ENCODE data around the gene ATOH7. TPM values are rescaled to one million over a fixed set of nuclear protein-coding genes. Genes with fewer than 3 reads are reported as not detected.
"Not testable (repeated sequence)": the region's sequence is repeated elsewhere in the genome, so short reads cannot be mapped to it uniquely, and the experiment has no call there.

ATOH7 gene
- total and polyA plus RNA-seq, 9 of the 15 experiments (the other 6 are each of a cell fraction or from before 2014, with no cell fraction given): not detected

- TF ChIP-seq, protein P1, sequence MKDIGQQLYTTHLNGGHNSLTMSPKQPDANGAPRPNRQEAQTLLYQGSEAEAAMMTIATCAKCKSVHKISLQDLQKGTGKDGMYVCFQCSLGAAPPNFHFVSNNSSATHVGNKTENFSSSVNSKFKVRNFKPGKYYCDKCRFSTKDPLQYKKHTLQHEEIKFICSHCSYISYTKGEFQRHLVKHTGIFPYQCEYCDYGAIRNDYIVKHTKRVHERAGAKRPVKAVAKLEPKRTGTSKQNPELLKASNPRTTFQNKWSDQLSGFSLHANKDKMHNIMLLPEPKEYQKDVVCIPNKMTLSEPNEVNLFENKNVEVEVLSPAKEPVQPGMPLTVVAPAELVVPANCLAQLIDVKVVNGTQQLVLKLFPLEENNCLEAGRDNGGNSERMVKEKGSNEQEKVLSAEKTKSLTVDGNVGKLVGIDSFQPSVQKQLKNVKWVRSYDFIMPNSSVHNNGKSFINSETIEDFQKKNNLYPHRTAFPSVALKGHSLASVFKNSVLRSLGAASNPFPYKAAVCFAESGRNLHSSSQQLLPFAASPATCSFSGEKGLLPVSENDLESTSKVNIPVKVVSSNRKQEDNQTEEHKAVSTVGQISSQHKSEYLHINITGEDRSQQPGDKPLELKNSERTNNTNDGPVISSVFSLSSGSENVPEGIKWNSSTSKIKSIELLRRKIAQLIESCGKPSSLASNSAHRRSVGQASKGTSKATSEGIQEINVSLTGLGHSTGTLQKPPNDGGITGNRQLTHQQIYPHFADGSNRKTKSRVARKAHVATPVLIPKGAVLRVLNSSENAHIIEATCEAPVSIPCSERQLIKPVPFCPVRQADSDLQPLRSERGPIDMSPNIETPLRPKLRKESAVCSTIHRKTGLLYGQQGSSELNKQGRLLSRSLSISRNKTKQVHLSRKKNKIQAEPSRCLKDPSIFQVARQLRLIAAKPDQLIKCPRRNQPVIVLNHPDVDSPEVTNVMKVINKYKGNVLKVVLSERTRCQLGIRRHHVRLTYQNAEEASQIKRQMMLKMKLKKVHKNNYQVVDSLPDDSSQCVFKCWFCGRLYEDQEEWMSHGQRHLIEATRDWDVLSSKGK (CRISPR knock-in tag; IDR thresholded peaks at IDR 0.05): no peak
- no peak for TF ChIP-seq KLF13 (tag; IDR thresholded peaks at IDR 0.05; ENCODE audit: borderline replicate concordance, low read depth)
- TF ChIP-seq NCOR1 (IDR thresholded peaks at IDR 0.05): no peak
- TF ChIP-seq, protein P2, sequence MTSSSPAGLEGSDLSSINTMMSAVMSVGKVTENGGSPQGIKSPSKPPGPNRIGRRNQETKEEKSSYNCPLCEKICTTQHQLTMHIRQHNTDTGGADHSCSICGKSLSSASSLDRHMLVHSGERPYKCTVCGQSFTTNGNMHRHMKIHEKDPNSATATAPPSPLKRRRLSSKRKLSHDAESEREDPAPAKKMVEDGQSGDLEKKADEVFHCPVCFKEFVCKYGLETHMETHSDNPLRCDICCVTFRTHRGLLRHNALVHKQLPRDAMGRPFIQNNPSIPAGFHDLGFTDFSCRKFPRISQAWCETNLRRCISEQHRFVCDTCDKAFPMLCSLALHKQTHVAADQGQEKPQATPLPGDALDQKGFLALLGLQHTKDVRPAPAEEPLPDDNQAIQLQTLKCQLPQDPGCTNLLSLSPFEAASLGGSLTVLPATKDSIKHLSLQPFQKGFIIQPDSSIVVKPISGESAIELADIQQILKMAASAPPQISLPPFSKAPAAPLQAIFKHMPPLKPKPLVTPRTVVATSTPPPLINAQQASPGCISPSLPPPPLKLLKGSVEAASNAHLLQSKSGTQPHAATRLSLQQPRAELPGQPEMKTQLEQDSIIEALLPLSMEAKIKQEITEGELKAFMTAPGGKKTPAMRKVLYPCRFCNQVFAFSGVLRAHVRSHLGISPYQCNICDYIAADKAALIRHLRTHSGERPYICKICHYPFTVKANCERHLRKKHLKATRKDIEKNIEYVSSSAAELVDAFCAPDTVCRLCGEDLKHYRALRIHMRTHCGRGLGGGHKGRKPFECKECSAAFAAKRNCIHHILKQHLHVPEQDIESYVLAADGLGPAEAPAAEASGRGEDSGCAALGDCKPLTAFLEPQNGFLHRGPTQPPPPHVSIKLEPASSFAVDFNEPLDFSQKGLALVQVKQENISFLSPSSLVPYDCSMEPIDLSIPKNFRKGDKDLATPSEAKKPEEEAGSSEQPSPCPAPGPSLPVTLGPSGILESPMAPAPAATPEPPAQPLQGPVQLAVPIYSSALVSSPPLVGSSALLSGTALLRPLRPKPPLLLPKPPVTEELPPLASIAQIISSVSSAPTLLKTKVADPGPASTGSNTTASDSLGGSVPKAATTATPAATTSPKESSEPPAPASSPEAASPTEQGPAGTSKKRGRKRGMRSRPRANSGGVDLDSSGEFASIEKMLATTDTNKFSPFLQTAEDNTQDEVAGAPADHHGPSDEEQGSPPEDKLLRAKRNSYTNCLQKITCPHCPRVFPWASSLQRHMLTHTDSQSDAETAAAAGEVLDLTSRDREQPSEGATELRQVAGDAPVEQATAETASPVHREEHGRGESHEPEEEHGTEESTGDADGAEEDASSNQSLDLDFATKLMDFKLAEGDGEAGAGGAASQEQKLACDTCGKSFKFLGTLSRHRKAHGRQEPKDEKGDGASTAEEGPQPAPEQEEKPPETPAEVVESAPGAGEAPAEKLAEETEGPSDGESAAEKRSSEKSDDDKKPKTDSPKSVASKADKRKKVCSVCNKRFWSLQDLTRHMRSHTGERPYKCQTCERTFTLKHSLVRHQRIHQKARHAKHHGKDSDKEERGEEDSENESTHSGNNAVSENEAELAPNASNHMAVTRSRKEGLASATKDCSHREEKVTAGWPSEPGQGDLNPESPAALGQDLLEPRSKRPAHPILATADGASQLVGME (CRISPR knock-in tag; IDR thresholded peaks at IDR 0.05): no peak
- no peak for TF ChIP-seq STAT5A (IDR thresholded peaks at IDR 0.05; ENCODE audit: borderline replicate concordance, low read length)
- no peak for TF ChIP-seq FIP1L1 (IDR thresholded peaks at IDR 0.05; ENCODE audit: low read depth, low read length, poor library complexity, severe bottlenecking)
Observed at GRCh38 chr10:68247931-68248330, 16.0 kb upstream of the ATOH7 start (continued).

GRCh38 chr10:68246397-68246796, 14.5 kb upstream of the ATOH7 start:
- H2AFZ ChIP-seq (ENCODE audit: low read depth, low read length); H3K27ac ChIP-seq (ENCODE audit: extremely low read depth, low read depth, low read length); intact Hi-C loops (cut with micrococcal nuclease); in situ Hi-C loops (cut with MboI); H3K9me3 ChIP-seq (replicated peaks; ENCODE audit: control insufficient read depth, insufficient read depth, low read depth, low read length); CTCF ChIA-PET (ENCODE audit: low intra/inter-chr PET ratio); BruUV-seq (replicated peaks); ATAC-seq; H3K4me2 ChIP-seq (ENCODE audit: insufficient read depth, low read length); H3K9me1 ChIP-seq (ENCODE audit: control insufficient read depth, insufficient read depth, low read length); H3K4me3 ChIP-seq; H3K36me3 ChIP-seq (ENCODE audit: control insufficient read depth, insufficient read depth, low read length); H3K79me2 ChIP-seq (ENCODE audit: control insufficient read depth, insufficient read depth, low read length); H3K4me1 ChIP-seq (replicated peaks in 1 of 2; ENCODE audit: control insufficient read depth in 2 of 2, insufficient read depth in 2 of 2, low read length in 2 of 2); H3K9ac ChIP-seq (ENCODE audit: insufficient read depth in 1 of 2, low read depth in 2 of 2, low read length in 2 of 2); POLR2A ChIA-PET; H4K20me1 ChIP-seq (replicated peaks; ENCODE audit: control insufficient read depth, insufficient read depth, low read length); FAIRE-seq; DNase-seq (ENCODE audit: extremely low read depth in 1 of 4, low spot score in 3 of 4): not testable (repeated sequence)
- 4% methylated on average over 7 of the region's 7 CpGs for WGBS (ENCODE audit: insufficient coverage, low coverage, missing lambda C conversion rate)
- H3K27me3 ChIP-seq (ENCODE audit: control insufficient read depth in 2 of 2, insufficient read depth in 2 of 2, low read length in 2 of 2): peaks cover 27 to 44% of the 10 kb centered on the region in 2 experiments

Measured in K562 (cell line).